Right cardiac atrium (tissue), 5 donors: ENCODE results near the gene ZPBP2. TPM values are rescaled to one million over a fixed set of nuclear protein-coding genes. Genes with fewer than 3 reads are reported as not detected.
"Not testable (repeated sequence)": the region's sequence is repeated elsewhere in the genome, so short reads cannot be mapped to it uniquely, and the experiment has no call there.

Experiments
- ATAC-seq, 2 donors: fragments of 200-7000 bp; cut with Tn5 transposase; one replicate each; pipeline versions ENCODE4 v1.8.0 to v1.9.1; 2020; ENCODE audit warnings: moderate library complexity in 2 of 2, mild to moderate bottlenecking in 1 of 2
- DNase-seq, 3 donors: peaks; one replicate each; pipeline ENCODE4 v3.0.0-alpha.2; 2020
- H3K27ac ChIP-seq: one replicate; pipeline ENCODE4 v1.5.1; 2013; ENCODE audit warnings: mild to moderate bottlenecking, low read length, control low read depth, moderate library complexity
- H3K27me3 ChIP-seq: one replicate; pipeline ENCODE4 v1.6.1; 2013; ENCODE audit not compliant: control insufficient read depth, insufficient read depth
- H3K4me1 ChIP-seq: one replicate; pipeline ENCODE4 v1.6.1; 2013; ENCODE audit warnings: low read length; ENCODE audit not compliant: control insufficient read depth, insufficient read depth
- H3K4me3 ChIP-seq: one replicate; pipeline ENCODE4 v1.5.1; 2013; ENCODE audit warnings: low read length, control low read depth
- H3K9me3 ChIP-seq: one replicate; pipeline ENCODE4 v1.6.1; 2013; ENCODE audit warnings: low read length; ENCODE audit not compliant: control insufficient read depth
- WGBS: extraction: QIAGEN DNeasy Blood & Tissue Kit; methylation state at CpG from one replicate; pipeline ENCODE4 v1.1.7; 2013; 5-methylcytosine and 5-hydroxymethylcytosine counted together
- intact Hi-C, 4 donors: fragments of 100-400 bp; cut with DNase I; formaldehyde crosslinking; loops; one replicate each; pipeline versions ENCODE4 v1.11.0 to v1.14.0; 2022 to 2023
- polyA plus RNA-seq: library from polyadenylated mRNA; stranded (reverse); fragments of 200-250 nt; gene quantifications from one replicate; pipeline ENCODE4 v1.2.3, GENCODE V29; 2013
- total RNA-seq, 4 donors: library from RNA; stranded (reverse); fragmentation: NEBNext Ultra II Directional; extraction: Animal tissue kit (Norgen Biotek cat#: 25700); gene quantifications; one replicate each; pipeline ENCODE4 v1.2.1, GENCODE V29; 2021
- donor health status: healthy with polysubstance abuse.
- donor health status: DM: no; HTN: yes; CAD: no.
- donor health status: DM: no; HTN: no; CAD: no.
- donor health status: DM: no; HTN: yes; CAD: no; lungs with severe emphysema.
- donor health status: DM: yes; HTN: yes; CAD: no.

Gene ZPBP2
- total and polyA plus RNA-seq, 5 donors = not detected

DNA sequence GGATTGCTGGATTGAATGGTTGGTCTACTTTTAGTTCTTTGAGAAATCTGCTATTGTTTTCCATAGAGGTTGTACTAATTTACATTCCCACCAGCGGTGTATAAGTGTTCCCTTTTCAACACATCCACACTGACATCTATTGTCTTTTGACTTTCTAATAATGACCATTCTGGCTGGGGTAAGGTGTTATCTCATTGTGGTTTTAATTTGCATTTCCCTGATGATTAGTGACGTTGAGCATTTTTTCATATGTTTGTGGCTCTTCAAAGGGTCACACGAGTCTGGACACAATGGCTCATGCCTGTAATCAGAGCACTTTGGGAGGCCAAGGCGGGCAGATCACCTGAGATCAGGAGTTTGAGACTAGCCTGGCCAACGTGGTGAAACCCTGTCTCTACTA, 18.1 kb downstream of the ZPBP2 start:
- ATAC-seq, H3K27me3 ChIP-seq, H3K27ac ChIP-seq, H3K4me1 ChIP-seq, intact Hi-C loops, DNase-seq, H3K9me3 ChIP-seq, H3K4me3 ChIP-seq: not testable (repeated sequence)
- 65% methylated on average over 5 of the region's 5 CpGs for WGBS

DNA sequence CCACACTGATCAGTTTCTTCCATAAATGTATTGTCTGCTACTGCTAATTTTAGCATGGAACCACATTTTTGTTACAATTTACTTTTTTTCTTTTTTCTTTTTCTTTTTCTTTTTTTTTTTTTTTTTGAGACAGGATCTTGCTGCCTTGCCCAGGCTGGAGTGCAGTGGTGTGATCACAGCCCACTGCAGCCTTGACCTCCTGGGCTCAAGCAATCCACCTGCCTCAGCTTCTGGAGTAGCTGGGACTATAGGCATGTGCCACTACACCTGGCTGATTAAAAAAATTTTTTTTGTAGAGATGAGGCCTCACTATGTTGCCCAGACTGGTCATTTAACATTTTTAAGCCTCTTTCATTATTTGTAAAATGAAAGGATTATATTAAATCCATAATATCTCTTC, 19.1 kb downstream of the ZPBP2 start:
- no peak for DNase-seq
- Histone ChIP-seq H3K4me3 (no peak overlapping the region), H3K27me3 (peaks cover 2% of the 10 kb centered on the region), H3K27ac (no peak overlapping the region), H3K9me3 (peaks cover 2% of the 10 kb centered on the region), H3K4me1 (no peaks in the 10 kb centered on the region)
- ATAC-seq = no peak
- intact Hi-C loops = no loop called here

DNA sequence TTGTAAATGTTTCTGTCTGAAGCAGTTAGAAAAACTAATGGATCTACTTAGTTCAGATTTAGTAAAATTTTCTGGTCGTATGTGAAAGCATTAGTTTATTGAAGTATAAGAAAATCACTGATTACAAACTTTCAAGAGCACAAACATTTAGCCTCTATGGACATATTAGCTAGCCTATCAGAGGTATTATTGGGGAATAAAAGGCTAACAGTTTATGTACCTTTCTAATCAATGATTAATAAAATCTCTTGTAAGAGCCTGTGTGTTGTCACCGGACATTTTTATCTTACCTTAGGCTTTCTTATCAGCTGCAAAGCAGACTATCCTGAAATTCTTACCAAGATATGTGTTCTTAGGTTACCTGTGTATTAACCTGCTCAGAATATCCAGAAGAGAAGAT, 21.2 kb downstream of the ZPBP2 start:
- ATAC-seq = no peak
- DNase-seq = no peak
- no peaks in the 10 kb centered on the region for H3K4me1 ChIP-seq
- peaks cover 2% of the 10 kb centered on the region for H3K27me3 ChIP-seq
- intact Hi-C loops = no loop called here
- H3K9me3 ChIP-seq = peaks cover 2% of the 10 kb centered on the region
- no peak overlapping the region for H3K27ac ChIP-seq
- whole genome bisulfite sequencing = 23% methylated on average over 2 of the region's 2 CpGs
- no peak overlapping the region for H3K4me3 ChIP-seq

DNA sequence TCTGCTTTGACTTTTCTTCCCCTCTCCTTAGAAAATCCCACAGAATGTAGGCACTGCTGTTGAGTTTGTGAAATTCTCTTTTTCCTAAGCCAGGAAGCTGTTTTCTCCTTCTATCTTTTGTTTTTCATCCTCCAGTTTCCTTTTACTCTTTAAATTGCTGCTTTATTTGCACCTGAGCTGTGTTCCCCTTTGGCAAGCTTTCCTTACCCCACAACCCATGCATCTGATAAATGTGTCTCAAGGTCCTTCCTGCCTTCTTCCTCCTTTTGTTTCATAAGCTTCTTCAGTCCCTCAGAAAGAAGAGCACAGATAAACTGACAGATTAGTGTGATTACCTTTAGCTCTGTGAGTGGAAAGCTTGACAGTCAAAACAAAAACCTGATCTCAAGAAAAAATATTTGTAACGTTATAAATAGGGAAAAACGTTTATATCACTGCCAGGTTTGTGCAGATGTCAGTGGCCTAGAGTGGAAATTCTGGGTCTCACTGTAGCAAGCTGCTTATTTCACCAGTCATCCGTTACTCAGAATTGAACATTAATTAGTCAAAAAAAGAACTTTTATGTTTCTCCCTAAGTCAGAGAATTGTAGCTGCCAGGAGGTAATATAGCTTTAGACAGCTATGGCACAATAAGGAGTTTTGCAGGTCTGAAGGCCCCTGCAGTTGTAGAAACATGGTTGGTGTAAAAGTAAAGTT, 26.8 kb downstream of the ZPBP2 start:
- Histone ChIP-seq H3K4me1 (no peaks in the 10 kb centered on the region), H3K27me3 (no peaks in the 10 kb centered on the region), H3K9me3 (peaks cover 2% of the 10 kb centered on the region), H3K27ac (no peak overlapping the region), H3K4me3 (no peak overlapping the region)
- 31% methylated on average over 3 of the region's 3 CpGs for WGBS
- ATAC-seq (no peak), DNase-seq (no peak)
- intact Hi-C loops = no loop called here

DNA sequence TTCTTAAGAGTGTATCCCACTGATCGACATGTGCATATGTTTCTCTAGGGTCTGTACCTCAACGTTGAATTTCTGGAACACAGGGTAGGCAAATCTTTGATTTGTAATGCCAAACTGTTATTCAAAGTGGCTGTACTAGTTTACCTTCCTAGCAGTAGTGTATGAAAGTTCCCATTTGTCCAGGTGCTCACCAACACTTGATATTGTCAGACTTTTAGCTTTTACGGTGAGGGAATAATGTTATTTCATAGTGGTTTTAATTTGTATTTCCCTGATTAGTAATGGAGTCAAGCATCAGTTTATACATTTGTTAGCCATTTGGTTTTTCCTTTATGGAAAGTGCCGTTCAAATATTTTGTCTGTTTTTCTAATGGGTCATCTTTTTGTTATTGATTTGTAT, 30.1 kb downstream of the ZPBP2 start:
- 92% methylated on average over 4 of the region's 4 CpGs for WGBS
- no peaks in the 10 kb centered on the region for H3K4me1 ChIP-seq
- no peak overlapping the region for H3K4me3 ChIP-seq
- H3K27me3 ChIP-seq = no peaks in the 10 kb centered on the region
- no peak for DNase-seq
- ATAC-seq = no peak
- no peaks in the 10 kb centered on the region for H3K9me3 ChIP-seq
- intact Hi-C loops = no loop called here
- H3K27ac ChIP-seq = no peak overlapping the region

DNA sequence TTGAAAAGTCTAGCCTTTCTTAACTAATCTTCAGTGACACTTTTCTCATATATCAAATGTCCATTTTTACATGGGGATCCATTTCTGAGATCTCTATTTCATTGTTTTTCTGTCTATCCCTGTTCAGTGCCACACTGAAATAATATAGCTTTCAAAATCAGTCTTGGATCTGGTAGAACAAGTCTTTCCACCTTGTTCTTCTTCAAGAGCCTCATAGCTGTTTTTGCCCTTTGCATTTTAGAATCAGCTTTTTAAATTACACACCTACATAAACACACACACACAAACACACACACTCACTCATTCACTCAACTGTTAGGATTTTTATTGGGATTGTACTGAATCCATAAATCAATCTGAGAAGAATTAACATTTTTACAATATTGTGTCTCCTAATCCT, 31.2 kb downstream of the ZPBP2 start:
- DNase-seq (no peak), ATAC-seq (no peak)
- Histone ChIP-seq H3K9me3 (no peaks in the 10 kb centered on the region), H3K4me1 (no peaks in the 10 kb centered on the region), H3K4me3 (no peak overlapping the region), H3K27me3 (no peaks in the 10 kb centered on the region), H3K27ac (no peak overlapping the region)
- intact Hi-C loops = no loop called here

DNA sequence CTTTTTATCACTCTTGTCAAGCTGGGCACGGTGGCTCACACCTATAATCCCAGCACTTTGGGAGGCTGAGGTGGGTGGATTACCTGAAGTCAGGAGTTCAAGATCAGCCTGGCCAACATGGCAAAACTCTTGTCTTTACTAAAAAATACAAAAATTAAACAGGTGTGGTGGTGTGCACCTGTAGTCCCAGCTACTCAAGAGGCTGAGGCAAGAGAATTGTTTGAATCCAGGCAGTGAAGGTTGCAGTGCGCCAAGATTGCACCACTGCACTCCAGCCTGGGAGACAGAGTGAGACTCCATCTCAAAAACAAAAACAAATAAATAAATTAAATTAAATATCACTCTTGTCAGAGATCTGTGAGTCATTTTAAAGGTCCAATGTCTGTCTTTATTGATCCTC, 34.0 kb downstream of the ZPBP2 start:
- H3K27ac ChIP-seq, H3K4me1 ChIP-seq, intact Hi-C loops, H3K27me3 ChIP-seq, ATAC-seq, DNase-seq, H3K4me3 ChIP-seq, H3K9me3 ChIP-seq: not testable (repeated sequence)
- 94% methylated on average over 2 of the region's 2 CpGs for WGBS

DNA sequence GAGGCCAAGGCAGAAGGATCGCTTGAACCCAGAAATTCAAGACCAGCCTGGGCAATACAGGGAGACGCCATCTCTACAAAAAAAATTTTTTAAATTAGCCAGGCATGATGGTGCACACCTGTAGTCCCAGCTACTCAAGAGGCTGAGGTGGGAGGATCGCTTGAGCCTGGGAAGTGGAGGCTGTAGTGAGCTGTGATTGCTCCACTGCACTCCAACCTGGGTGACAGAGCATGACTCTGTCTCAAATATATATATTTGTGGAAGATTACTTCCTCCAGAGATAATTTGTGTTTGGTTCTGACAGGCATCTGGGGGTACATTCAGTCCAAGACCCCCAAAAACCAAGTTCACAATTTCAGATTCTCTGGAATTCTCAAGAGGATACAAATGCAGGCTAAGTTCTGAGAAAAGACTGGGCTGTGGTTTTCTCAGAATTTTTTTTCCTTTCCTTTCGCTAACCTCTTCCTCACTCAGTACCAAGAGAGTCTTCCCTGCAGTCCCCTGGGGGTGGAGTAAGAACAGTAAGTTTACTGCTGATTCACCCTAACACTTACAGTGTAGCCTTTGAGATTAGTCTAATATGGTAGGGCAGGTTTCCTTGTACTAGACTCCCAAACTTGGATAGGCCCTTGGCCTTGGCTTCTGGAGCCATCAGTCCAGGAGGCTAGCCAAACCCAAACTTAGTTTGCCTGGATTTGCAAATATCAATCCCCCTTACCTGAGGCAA, 35.3 kb downstream of the ZPBP2 start:
- Histone ChIP-seq H3K27me3 (no peaks in the 10 kb centered on the region), H3K4me1 (no peaks in the 10 kb centered on the region), H3K4me3 (no peak overlapping the region), H3K27ac (no peak overlapping the region), H3K9me3 (no peaks in the 10 kb centered on the region)
- intact Hi-C loops = no loop called here
- DNase-seq = no peak
- 87% methylated on average over 4 of the region's 4 CpGs for WGBS
- no peak for ATAC-seq

DNA sequence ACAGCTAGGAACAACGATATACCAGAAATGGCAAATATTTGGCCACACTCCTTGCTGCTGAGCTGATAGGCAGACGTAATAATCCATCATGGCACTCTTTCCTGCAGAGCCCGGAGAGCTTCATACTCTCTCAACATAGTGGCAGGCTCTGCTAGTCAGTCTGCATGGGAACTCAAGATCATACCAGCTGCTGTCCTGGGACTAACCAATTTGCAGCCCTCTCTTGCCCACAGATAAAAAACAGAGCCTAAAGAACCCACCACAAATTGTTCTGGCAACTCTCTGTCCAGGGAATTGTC, 36.9 kb downstream of the ZPBP2 start:
- 74% methylated on average over 3 of the region's 3 CpGs for whole genome bisulfite sequencing
- H3K9me3 ChIP-seq = no peaks in the 10 kb centered on the region
- ATAC-seq (no peak), DNase-seq (no peak)
- H3K27me3 ChIP-seq = no peaks in the 10 kb centered on the region
- H3K4me1 ChIP-seq = no peaks in the 10 kb centered on the region
- no peak overlapping the region for H3K4me3 ChIP-seq
- intact Hi-C loops = no loop called here
- no peak overlapping the region for H3K27ac ChIP-seq

DNA sequence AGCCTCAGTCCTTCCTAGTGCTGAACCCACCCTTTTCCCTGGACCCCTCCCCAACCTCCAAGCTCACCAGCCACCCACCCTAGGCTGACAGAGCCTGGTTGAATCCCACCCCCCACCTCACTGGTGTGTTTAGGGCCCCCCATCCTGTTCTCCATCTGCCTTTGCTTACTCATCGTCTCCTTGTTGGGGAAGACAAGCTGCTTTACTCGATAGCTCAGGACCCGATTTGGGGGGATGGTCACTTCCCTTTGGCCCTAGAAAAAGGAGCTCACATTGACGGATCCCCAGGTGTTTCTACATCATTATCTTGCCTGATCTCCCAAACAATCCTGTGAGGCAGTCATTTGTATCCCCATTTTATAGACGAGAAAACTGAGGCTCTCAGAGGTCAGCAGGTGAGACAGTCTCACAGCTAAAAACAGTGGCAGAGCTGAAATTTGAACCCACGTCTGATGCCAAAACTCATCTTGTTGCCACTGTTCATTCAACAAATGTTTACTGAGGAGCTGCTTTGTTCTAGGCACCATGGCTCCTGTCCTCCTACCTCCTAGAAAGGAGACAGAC, 40.9 kb downstream of the ZPBP2 start:
- no peak for ATAC-seq
- 92% methylated on average over 6 of the region's 6 CpGs for WGBS

DNA sequence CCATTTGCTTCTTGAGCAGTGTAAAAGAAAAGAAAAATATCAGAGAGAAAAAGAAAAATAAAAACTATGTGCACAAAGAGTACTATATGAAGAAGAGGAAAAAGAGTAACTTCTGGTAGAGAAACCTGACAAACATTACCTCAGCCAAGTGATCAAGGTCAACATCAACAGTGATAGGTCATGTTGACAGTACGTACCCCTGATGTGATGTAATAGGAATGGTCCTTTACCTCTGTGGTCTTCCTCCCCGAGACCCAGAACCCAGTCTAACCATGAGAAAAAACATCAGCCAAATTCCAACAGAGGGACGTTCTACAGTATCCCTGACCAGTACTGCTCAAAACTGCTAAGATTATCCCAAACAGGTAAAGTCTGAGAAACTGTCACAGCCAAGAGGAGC, 46.0 kb downstream of the ZPBP2 start:
- ATAC-seq = no peak
- 89% methylated on average over 3 of the region's 3 CpGs for WGBS
- no peaks in the 10 kb centered on the region for H3K9me3 ChIP-seq
- intact Hi-C loops = no loop called here
- H3K4me1 ChIP-seq = no peaks in the 10 kb centered on the region
- DNase-seq = no peak
- H3K27me3 ChIP-seq = no peaks in the 10 kb centered on the region
- H3K4me3 ChIP-seq = no peak overlapping the region
- H3K27ac ChIP-seq = no peak overlapping the region

More for the DNA sequence above, 40.9 kb downstream of the ZPBP2 start:
- H3K27ac ChIP-seq = no peak overlapping the region
- no peaks in the 10 kb centered on the region for H3K9me3 ChIP-seq
- H3K4me3 ChIP-seq = no peak overlapping the region
- intact Hi-C loops = no loop called here
- H3K4me1 ChIP-seq = no peaks in the 10 kb centered on the region
- no peak for DNase-seq
- H3K27me3 ChIP-seq = no peaks in the 10 kb centered on the region
